ENCODE results near the gene DAB2. TPM values are rescaled to one million over a fixed set of nuclear protein-coding genes. Genes with fewer than 3 reads are reported as not detected.

Gene DAB2
- total and polyA plus RNA-seq, 2 donors (not counting 1 experiment from before 2014, with no cell fraction given), result 217 to 538 TPM

- Histone ChIP-seq H3K9me3 (ENCODE audit: control insufficient read depth, insufficient read depth, low read depth, low read length) (no peaks in the 10 kb centered on the region), H4K20me1 (ENCODE audit: control insufficient read depth, extremely low read depth, insufficient read depth, low read length) (peaks cover 11% of the 10 kb centered on the region), H3K27ac (ENCODE audit: insufficient read depth, low read length) (no peak overlapping the region), H3K4me3 (replicated peaks in 1 of 4; ENCODE audit: control extremely low read depth in 1 of 4, insufficient read depth in 1 of 4, low read depth in 3 of 4, low read length in 4 of 4) (no peak overlapping the region), H3K36me3 (ENCODE audit: control insufficient read depth, insufficient read depth, low read length) (peaks cover 11% of the 10 kb centered on the region), H3K79me2 (ENCODE audit: control insufficient read depth, insufficient read depth, low read length) (peaks cover 95% of the 10 kb centered on the region), H3K4me1 (ENCODE audit: control insufficient read depth, extremely low read depth, insufficient read depth, low read length) (peaks cover 36% of the 10 kb centered on the region), H2AFZ (ENCODE audit: low read length) (no peak overlapping the region), H3K4me2 (ENCODE audit: extremely low read depth, insufficient read depth, low read length) (no peak overlapping the region), H3K9ac (ENCODE audit: insufficient read depth, low read length) (no peak overlapping the region), H3K27me3 (ENCODE audit: control insufficient read depth, insufficient read depth, low read length) (no peaks in the 10 kb centered on the region)
- TF ChIP-seq CTCF (conservative IDR thresholded peaks at IDR 0.05 in 1 of 2, IDR thresholded peaks at IDR 0.05 in 1 of 2; ENCODE audit: low read depth in 1 of 2, low read length in 2 of 2), result no peak
- TF ChIP-seq EZH2 (IDR thresholded peaks at IDR 0.05; ENCODE audit: low read length, missing control alignments), result no peak
- no peak for DNase-seq (ENCODE audit: low read depth in 2 of 2)
Measured at GRCh38 chr5:39412721-39413394, 11.9 kb downstream of the DAB2 start.

DNA sequence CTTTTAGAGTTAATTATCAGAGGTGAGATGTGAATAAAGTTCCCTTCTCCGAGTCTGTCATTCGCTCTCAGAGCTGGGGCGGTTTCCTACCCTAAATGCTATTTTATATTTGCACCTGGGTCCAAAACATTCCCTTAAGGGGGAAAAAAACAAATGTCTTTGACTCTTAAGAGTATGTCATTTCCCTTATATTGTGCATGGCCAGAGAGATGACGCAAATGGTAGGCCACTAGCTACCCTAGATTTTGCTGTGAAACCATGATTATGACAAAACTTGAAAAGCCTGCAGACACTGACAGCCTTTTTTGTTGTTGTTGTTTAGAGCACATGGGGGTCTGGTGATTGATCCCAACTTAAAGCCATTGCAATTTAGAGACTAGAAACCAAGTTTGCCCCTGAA is 12.8 kb downstream of the DAB2 start:
- H2AFZ ChIP-seq (ENCODE audit: low read length), result no peak overlapping the region
- H4K20me1 ChIP-seq (ENCODE audit: control insufficient read depth, extremely low read depth, insufficient read depth, low read length), result peaks cover 9% of the 10 kb centered on the region
- H3K9ac ChIP-seq (ENCODE audit: insufficient read depth, low read length), result no peak overlapping the region
- no peak overlapping the region for H3K27ac ChIP-seq (ENCODE audit: insufficient read depth, low read length)
- H3K36me3 ChIP-seq (ENCODE audit: control insufficient read depth, insufficient read depth, low read length), result peaks cover 7% of the 10 kb centered on the region
- DNase-seq (ENCODE audit: low read depth in 2 of 2), result no peak
- TF ChIP-seq CTCF (conservative IDR thresholded peaks at IDR 0.05 in 1 of 2, IDR thresholded peaks at IDR 0.05 in 1 of 2; ENCODE audit: low read depth in 1 of 2, low read length in 2 of 2), result no peak
- TF ChIP-seq EZH2 (IDR thresholded peaks at IDR 0.05; ENCODE audit: low read length, missing control alignments), result no peak
- H3K79me2 ChIP-seq (ENCODE audit: control insufficient read depth, insufficient read depth, low read length), result peaks cover 95% of the 10 kb centered on the region
- H3K4me1 ChIP-seq (ENCODE audit: control insufficient read depth, extremely low read depth, insufficient read depth, low read length), result peaks cover 34% of the 10 kb centered on the region
- H3K4me2 ChIP-seq (ENCODE audit: extremely low read depth, insufficient read depth, low read length), result no peak overlapping the region
- no peaks in the 10 kb centered on the region for H3K27me3 ChIP-seq (ENCODE audit: control insufficient read depth, insufficient read depth, low read length)
- H3K4me3 ChIP-seq (replicated peaks in 1 of 4; ENCODE audit: control extremely low read depth in 1 of 4, insufficient read depth in 1 of 4, low read depth in 3 of 4, low read length in 4 of 4), result no peak overlapping the region
- no peaks in the 10 kb centered on the region for H3K9me3 ChIP-seq (ENCODE audit: control insufficient read depth, insufficient read depth, low read depth, low read length)

DNA sequence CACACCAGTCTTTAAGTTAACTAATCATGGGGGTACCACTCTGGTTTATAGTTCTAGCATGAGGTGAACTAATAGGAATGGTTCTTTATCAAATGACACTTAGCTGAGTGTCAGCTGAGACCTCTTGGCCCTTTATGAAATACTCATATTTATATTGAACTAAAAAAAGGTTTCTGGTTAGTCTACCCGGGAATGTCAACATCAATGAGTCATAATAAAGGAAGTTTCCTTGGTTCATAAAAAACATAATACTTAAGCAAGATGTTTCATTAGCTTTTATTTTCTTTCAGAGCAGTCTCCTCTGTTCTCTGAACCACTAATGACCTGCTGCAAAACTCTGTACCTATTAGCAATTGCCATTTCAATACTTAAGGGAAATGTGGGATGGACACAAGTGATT is 13.7 kb downstream of the DAB2 start:
- no peak overlapping the region for H2AFZ ChIP-seq (ENCODE audit: low read length)
- H3K36me3 ChIP-seq (ENCODE audit: control insufficient read depth, insufficient read depth, low read length), result peaks cover 8% of the 10 kb centered on the region
- TF ChIP-seq CTCF (conservative IDR thresholded peaks at IDR 0.05 in 1 of 2, IDR thresholded peaks at IDR 0.05 in 1 of 2; ENCODE audit: low read depth in 1 of 2, low read length in 2 of 2) (no peak), EZH2 (IDR thresholded peaks at IDR 0.05; ENCODE audit: low read length, missing control alignments) (no peak)
- H4K20me1 ChIP-seq (ENCODE audit: control insufficient read depth, extremely low read depth, insufficient read depth, low read length), result peaks cover 9% of the 10 kb centered on the region
- H3K79me2 ChIP-seq (ENCODE audit: control insufficient read depth, insufficient read depth, low read length), result peaks cover 94% of the 10 kb centered on the region
- no peaks in the 10 kb centered on the region for H3K27me3 ChIP-seq (ENCODE audit: control insufficient read depth, insufficient read depth, low read length)
- no peak overlapping the region for H3K9ac ChIP-seq (ENCODE audit: insufficient read depth, low read length)
- peaks cover 31% of the 10 kb centered on the region for H3K4me1 ChIP-seq (ENCODE audit: control insufficient read depth, extremely low read depth, insufficient read depth, low read length)
- H3K27ac ChIP-seq (ENCODE audit: insufficient read depth, low read length), result peak overlapping the region; percentile 18
- H3K4me3 ChIP-seq (replicated peaks in 1 of 4; ENCODE audit: control extremely low read depth in 1 of 4, insufficient read depth in 1 of 4, low read depth in 3 of 4, low read length in 4 of 4), result no peak overlapping the region
- DNase-seq (ENCODE audit: low read depth in 2 of 2), result peak; percentile 76 to 90
- no peak overlapping the region for H3K4me2 ChIP-seq (ENCODE audit: extremely low read depth, insufficient read depth, low read length)
- no peaks in the 10 kb centered on the region for H3K9me3 ChIP-seq (ENCODE audit: control insufficient read depth, insufficient read depth, low read depth, low read length)

Measured in fibroblast of lung (primary cell).